ENCODE results near the gene WDR35. TPM values are rescaled to one million over a fixed set of nuclear protein-coding genes. Genes with fewer than 3 reads are reported as not detected.

Gene WDR35
- total and polyA plus RNA-seq, 2 donors (not counting 3 experiments of a cell fraction or from before 2014, with no cell fraction given) = 3.6 to 8.0 TPM

- Histone ChIP-seq H3K4me2 (ENCODE audit: insufficient read depth, low read length) (peak overlapping the region; percentile 64), H3K27ac (ENCODE audit: insufficient read depth, low read depth, low read length) (no peak overlapping the region), H3K4me3 (replicated peaks in 1 of 3; ENCODE audit: insufficient read depth in 1 of 3, low read depth in 1 of 3, low read length in 3 of 3) (peak overlapping the region; percentile 22 to 30 (median 24)), H3K4me1 (ENCODE audit: control insufficient read depth, extremely low read depth, insufficient read depth, low read length) (peaks cover 13% of the 10 kb centered on the region), H2AFZ (ENCODE audit: low read depth, low read length) (peak overlapping the region; percentile 89), H3K36me3 (ENCODE audit: control insufficient read depth in 2 of 2, extremely low read depth in 1 of 2, insufficient read depth in 2 of 2, low read length in 2 of 2) (no peaks in the 10 kb centered on the region), H3K79me2 (ENCODE audit: control insufficient read depth, insufficient read depth, low read length) (no peaks in the 10 kb centered on the region), H3K27me3 (ENCODE audit: control insufficient read depth in 2 of 2, insufficient read depth in 2 of 2, low read length in 2 of 2) (peaks cover 0 to 3% of the 10 kb centered on the region in 2 experiments), H4K20me1 (replicated peaks; ENCODE audit: control insufficient read depth, extremely low read depth, insufficient read depth, low read length) (no peaks in the 10 kb centered on the region), H3K9ac (replicated peaks; ENCODE audit: extremely low read depth, insufficient read depth, low read length) (peak overlapping the region; percentile 62), H3K9me1 (replicated peaks; ENCODE audit: control insufficient read depth, extremely low read depth, insufficient read depth, low read length) (no peaks in the 10 kb centered on the region), H3K9me3 (replicated peaks; ENCODE audit: control insufficient read depth, insufficient read depth, low read length) (no peaks in the 10 kb centered on the region)
- dilution Hi-C loops (cut with MboI; ENCODE audit: extremely low pct_ligation_motif_present, low sequenced_read_pairs) (no loop called here), intact Hi-C loops (cut with micrococcal nuclease) (loop anchor here (1.0 to 5.0 kb wide), 3 partner anchors 24 to 41 kb away; no protein-coding TSS in a partner anchor)
- BruUV-seq (replicated peaks) = no TSS peak
- POLR2A ChIA-PET = interaction anchor here (0.6 kb wide), 1 partner anchor 209 kb away, joined by 4 read pairs; no protein-coding TSS in a partner anchor
- TF ChIP-seq MAX (IDR thresholded peaks at IDR 0.05; ENCODE audit: insufficient read depth, insufficient read length) (no peak), POLR2AphosphoS5 (IDR thresholded peaks at IDR 0.05; ENCODE audit: insufficient read depth, low read depth, low read length) (no peak), POLR2A (IDR thresholded peaks at IDR 0.05; ENCODE audit: low read depth, low read length) (no peak), CTCF (IDR thresholded peaks at IDR 0.05; ENCODE audit: extremely low read depth in 1 of 2, insufficient read depth in 1 of 2, low read depth in 1 of 2, low read length in 2 of 2) (no peak), EZH2 (IDR thresholded peaks at IDR 0.05; ENCODE audit: borderline replicate concordance, low read depth, low read length, severe bottlenecking) (no peak), FOS (IDR thresholded peaks at IDR 0.05; ENCODE audit: borderline replicate concordance, insufficient read depth, low read length) (no peak), GATA2 (IDR thresholded peaks at IDR 0.05; ENCODE audit: insufficient read depth, insufficient read length, low read depth, low read length) (no peak), JUN (IDR thresholded peaks at IDR 0.05; ENCODE audit: borderline replicate concordance, insufficient read depth, insufficient read length, low read depth) (no peak), MYC (IDR thresholded peaks at IDR 0.05; ENCODE audit: low read depth, low read length) (no peak)
- DNase-seq (ENCODE audit: low read depth, low spot score) = no peak
- peak; percentile 12 for FAIRE-seq
- CTCF ChIA-PET = interaction anchor here (0.6 to 6.6 kb wide), 10 partner anchors 14 to 110 kb away, joined by 3 to 259 read pairs (median 4); partner anchors contain the start of gene LAPTM4A
Measured at GRCh38 chr2:20013126-20013849, 23.4 kb upstream of the WDR35 start.
